Measurements from ENCODE around the gene DHX9.

DHX9 gene

GRCh38 chr1:182842265-182842664 lies 3.1 kb downstream of the DHX9 start:
- DNase-seq = no peak

- no peak for DNase-seq
Measured at GRCh38 chr1:182845379-182845778, 6.2 kb downstream of the DHX9 start.

GRCh38 chr1:182845894-182846293 lies 6.7 kb downstream of the DHX9 start:
- no peak for DNase-seq

GRCh38 chr1:182847105-182847504 lies 8.0 kb downstream of the DHX9 start:
- DNase-seq = no peak

- no peak for DNase-seq
Measured at GRCh38 chr1:182848736-182849135, 9.6 kb downstream of the DHX9 start.

- no peak for DNase-seq
Measured at GRCh38 chr1:182850319-182850718, 11.2 kb downstream of the DHX9 start.

GRCh38 chr1:182851825-182852224 lies 12.7 kb downstream of the DHX9 start:
- DNase-seq = no peak

- DNase-seq = no peak
Measured at GRCh38 chr1:182855911-182856310, 16.8 kb downstream of the DHX9 start.

- DNase-seq = no peak
Measured at GRCh38 chr1:182857212-182857611, 18.1 kb downstream of the DHX9 start.

- no peak for DNase-seq
Measured at GRCh38 chr1:182860658-182861057, 21.5 kb downstream of the DHX9 start.

- DNase-seq = no peak
Measured at GRCh38 chr1:182861994-182862393, 22.8 kb downstream of the DHX9 start.

- no peak for DNase-seq
Measured at GRCh38 chr1:182862827-182863226, 23.7 kb downstream of the DHX9 start.

- no peak for DNase-seq
Measured at GRCh38 chr1:182863940-182864339, 24.8 kb downstream of the DHX9 start.

- DNase-seq = no peak
Measured at GRCh38 chr1:182867861-182868260, 28.7 kb downstream of the DHX9 start.

- DNase-seq = no peak
Measured at GRCh38 chr1:182869241-182869666, 30.1 kb downstream of the DHX9 start.

GRCh38 chr1:182872881-182873280 lies 33.7 kb downstream of the DHX9 start:
- DNase-seq = no peak

- DNase-seq = no peak
Measured at GRCh38 chr1:182875889-182876288, 36.7 kb downstream of the DHX9 start.

- DNase-seq = no peak
Measured at GRCh38 chr1:182877331-182877730, 38.2 kb downstream of the DHX9 start.

- DNase-seq = no peak
Measured at GRCh38 chr1:182877842-182878241, 38.7 kb downstream of the DHX9 start.

GRCh38 chr1:182884872-182885271 lies 45.7 kb downstream of the DHX9 start:
- no peak for DNase-seq

GRCh38 chr1:182885591-182885990 lies 46.4 kb downstream of the DHX9 start:
- DNase-seq = no peak

- DNase-seq = no peak
Measured at GRCh38 chr1:182886985-182887384, 47.8 kb downstream of the DHX9 start.

GRCh38 chr1:182888736-182889531 lies 49.8 kb downstream of the DHX9 start:
- no peak for DNase-seq

- DNase-seq = no peak
Measured at GRCh38 chr1:182889997-182890396, 50.9 kb downstream of the DHX9 start.
